Gastroesophageal sphincter (tissue), 4 donors: ENCODE results near the gene FMNL3. TPM values are rescaled to one million over a fixed set of nuclear protein-coding genes. Genes with fewer than 3 reads are reported as not detected.
A peak's percentile ranks its signal among the peaks of the same experiment; 100 is the strongest.
"Not testable (repeated sequence)": the region's sequence is repeated elsewhere in the genome, so short reads cannot be mapped to it uniquely, and the experiment has no call there.

Experiments
- ATAC-seq: fragments of 150-250 bp; one replicate; pipeline ENCODE4 v1.9.1; 2016; ENCODE audit warnings: mild to moderate bottlenecking, moderate library complexity
- H3K27ac ChIP-seq, 4 donors: fragments of 200-600 bp; sonication (generic) in 3 of 4; 1 replicate in 3 of 4; 2 replicates in 1 of 4; pipeline ENCODE4 v1.5.1; 2016 to 2019
- H3K27me3 ChIP-seq: fragments of 200-600 bp; sonication (generic); one replicate; pipeline ENCODE4 v1.5.1; 2019
- H3K36me3 ChIP-seq, 2 donors: fragments of 200-600 bp; sonication (generic); one replicate each; pipeline ENCODE4 v1.5.1; 2019; ENCODE audit warnings: control low read depth in 1 of 2
- H3K4me1 ChIP-seq, 3 donors: fragments of 200-600 bp; sonication (generic); 1 replicate in 2 of 3; 2 replicates in 1 of 3; pipeline ENCODE4 v1.5.1; 2016 to 2019; ENCODE audit warnings: control low read depth in 2 of 3
- H3K4me3 ChIP-seq, 2 donors: fragments of 200-600 bp; sonication (generic); one replicate each; pipeline ENCODE4 v1.5.1; 2019; ENCODE audit warnings: mild to moderate bottlenecking in 1 of 2, moderate library complexity in 1 of 2
- H3K9me3 ChIP-seq, 3 donors: fragments of 200-600 bp; sonication (generic); one replicate each; pipeline ENCODE4 v1.5.1; 2017 to 2019; ENCODE audit warnings: control low read depth in 2 of 3
- CTCF ChIP-seq, 4 experiments: fragments of 200-600 bp in 2 of 4; fragments of 450-650 bp in 2 of 4; sonication (generic) in 1 of 4; IDR thresholded peaks; one replicate each; pipeline ENCODE4 v1.5.1; 2017 to 2019; ENCODE audit warnings: antibody characterized with exemption in 4 of 4, mild to moderate bottlenecking in 2 of 4, moderate library complexity in 2 of 4
- EP300 ChIP-seq: sonication (generic); formaldehyde crosslinking; IDR thresholded peaks from one replicate; pipeline ENCODE4 v1.6.1; 2017; ENCODE audit warnings: antibody characterized with exemption, mild to moderate bottlenecking
- POLR2A ChIP-seq, 2 donors: fragments of 450-650 bp; IDR thresholded peaks; one replicate each; pipeline ENCODE4 v1.6.1; 2017; ENCODE audit warnings: antibody characterized with exemption in 2 of 2, mild to moderate bottlenecking in 2 of 2, moderate library complexity in 1 of 2
- POLR2AphosphoS5 ChIP-seq: sonication (generic); formaldehyde crosslinking; IDR thresholded peaks from one replicate; pipeline ENCODE4 v1.6.1; 2017; ENCODE audit warnings: antibody characterized with exemption
- WGBS, 2 donors: methylation state at CpG; one replicate each; pipeline ENCODE4 v1.1.5; 2018; ENCODE audit warnings: low coverage in 1 of 2; 5-methylcytosine and 5-hydroxymethylcytosine counted together
- total RNA-seq, 4 donors: library from RNA; depleted of rRNA; stranded (reverse); fragments of >200 nt; gene quantifications; one replicate each; pipeline ENCODE4 v1.1.0, GENCODE V29; 2016

FMNL3 gene
- total RNA-seq, 4 donors from 2014 or later = 10.4 to 15.4 (median 12.6) TPM

GRCh38 chr12:49748306-49748705 is 41.1 kb upstream of the FMNL3 start:
- no peak for ATAC-seq
- 33 to 40% methylated on average over 1 of the region's 1 CpG for WGBS, 2 donors
- peaks cover 30 to 100% (median 46%) of the 10 kb centered on the region in 3 donors for H3K4me1 ChIP-seq
- no peak overlapping the region for H3K27ac ChIP-seq
- TF ChIP-seq CTCF (IDR thresholded peaks at IDR 0.05) (no peak), POLR2A (IDR thresholded peaks at IDR 0.05) (no peak), POLR2AphosphoS5 (no peak), EP300 (no peak)
- H3K4me3 ChIP-seq = no peak overlapping the region
- H3K9me3 ChIP-seq = no peaks in the 10 kb centered on the region
- H3K36me3 ChIP-seq = peaks cover 0 to 9% of the 10 kb centered on the region in 2 donors
- H3K27me3 ChIP-seq = no peaks in the 10 kb centered on the region

GRCh38 chr12:49744363-49744885 is 37.2 kb upstream of the FMNL3 start:
- 39 to 86% methylated on average over 2 to 3 of the region's 3 CpGs for WGBS, 2 donors
- no peak for ATAC-seq

GRCh38 chr12:49741882-49742620 is 34.8 kb upstream of the FMNL3 start:
- no peaks in the 10 kb centered on the region for H3K27me3 ChIP-seq
- peaks cover 11 to 47% (median 21%) of the 10 kb centered on the region in 3 donors for H3K4me1 ChIP-seq
- TF ChIP-seq POLR2A (IDR thresholded peaks at IDR 0.05) (no peak), CTCF (IDR thresholded peaks at IDR 0.05) (no peak), POLR2AphosphoS5 (no peak), EP300 (no peak)
- 0 to 4% methylated on average over 5 to 6 of the region's 35 CpGs for WGBS, 2 donors
- peak overlapping the region; percentile 92 to 97 (median 95) for H3K27ac ChIP-seq
- peak overlapping the region; percentile 84 to 93 for H3K4me3 ChIP-seq
- no peaks in the 10 kb centered on the region for H3K36me3 ChIP-seq
- peak; percentile 69 for ATAC-seq
- H3K9me3 ChIP-seq = no peaks in the 10 kb centered on the region

More at GRCh38 chr12:49744363-49744885, 37.2 kb upstream of the FMNL3 start:
- H3K36me3 ChIP-seq = no peaks in the 10 kb centered on the region
- TF ChIP-seq POLR2A (IDR thresholded peaks at IDR 0.05) = no peak
- no peak for TF ChIP-seq POLR2AphosphoS5
- TF ChIP-seq CTCF (IDR thresholded peaks at IDR 0.05) = no peak
- no peak for TF ChIP-seq EP300
- no peaks in the 10 kb centered on the region for H3K27me3 ChIP-seq
- H3K4me1 ChIP-seq = peaks cover 20 to 71% (median 32%) of the 10 kb centered on the region in 3 donors
- no peak overlapping the region for H3K4me3 ChIP-seq
- peak overlapping the region in 1 of 4 donors; percentile 8 for H3K27ac ChIP-seq
- H3K9me3 ChIP-seq = no peaks in the 10 kb centered on the region

GRCh38 chr12:49740930-49741881 is 34.0 kb upstream of the FMNL3 start, which contains the start of gene TMBIM6:
TMBIM6 (plus strand) TSS chr12:49741557; CDS start chr12:49752494, 10,937 bp downstream.
- H3K4me1 ChIP-seq = peaks cover 11 to 38% (median 21%) of the 10 kb centered on the region in 3 donors
- 8 to 25% methylated on average over 6 to 28 of the region's 50 CpGs for WGBS, 2 donors
- no peaks in the 10 kb centered on the region for H3K36me3 ChIP-seq
- H3K9me3 ChIP-seq = no peaks in the 10 kb centered on the region
- TF ChIP-seq EP300 (no peak), POLR2A (IDR thresholded peaks at IDR 0.05) (peak; percentile 94 to 98), CTCF (IDR thresholded peaks at IDR 0.05) (peak; percentile 89 to 95 (median 94)), POLR2AphosphoS5 (peak; percentile 100)
- peak within 1 kb of the TSS; percentile 84 to 93 for H3K4me3 ChIP-seq
- no peaks in the 10 kb centered on the region for H3K27me3 ChIP-seq
- H3K27ac ChIP-seq = peak within 1 kb of the TSS; percentile 92 to 97 (median 95)
- peak; percentile 99 for ATAC-seq

- not testable (repeated sequence) for H3K4me3 ChIP-seq, ATAC-seq, H3K9me3 ChIP-seq, H3K36me3 ChIP-seq, H3K27me3 ChIP-seq
- Histone ChIP-seq H3K27ac (peak overlapping the region in 2 of 4 donors; percentile 64 to 96), H3K4me1 (peaks cover 11 to 29% (median 21%) of the 10 kb centered on the region in 3 donors)
- WGBS, 2 donors = 95% methylated on average over 9 of the region's 12 CpGs
Measured at GRCh38 chr12:49740277-49740676, 33.1 kb upstream of the FMNL3 start.

GRCh38 chr12:49738721-49739120 is 31.5 kb upstream of the FMNL3 start:
- not testable (repeated sequence) for ATAC-seq, H3K9me3 ChIP-seq, H3K4me3 ChIP-seq, H3K27me3 ChIP-seq, H3K36me3 ChIP-seq, H3K27ac ChIP-seq
- peaks cover 6 to 14% (median 8%) of the 10 kb centered on the region in 3 donors for H3K4me1 ChIP-seq
- WGBS, 2 donors = 73 to 80% methylated on average over 3 to 5 of the region's 5 CpGs

GRCh38 chr12:49734900-49735299 is 27.7 kb upstream of the FMNL3 start:
- ATAC-seq, H3K9me3 ChIP-seq, H3K27ac ChIP-seq, H3K4me1 ChIP-seq, H3K27me3 ChIP-seq, H3K4me3 ChIP-seq, H3K36me3 ChIP-seq: not testable (repeated sequence)
- WGBS, 2 donors = 79 to 89% methylated on average over 3 to 6 of the region's 7 CpGs
